Right renal cortex interstitium (tissue), 3 donors: ENCODE results near the gene CDKN1A. TPM values are rescaled to one million over a fixed set of nuclear protein-coding genes. Genes with fewer than 3 reads are reported as not detected.

Experiments
- DNase-seq, 3 donors: peaks; one replicate each; pipeline ENCODE4 v3.0.0-alpha.2; 2013; ENCODE audit warnings: low read depth in 3 of 3, low spot score in 2 of 3
- polyA plus RNA-seq, 3 donors: library from polyadenylated mRNA; unstranded; fragments of 120-200 nt; gene quantifications; one replicate each; pipeline ENCODE4 v1.2.1, GENCODE V29; 2013; ENCODE audit not compliant: insufficient read length in 3 of 3

CDKN1A gene
- polyA plus RNA-seq, 3 donors: 6.9 to 13.1 (median 8.5) TPM

DNA sequence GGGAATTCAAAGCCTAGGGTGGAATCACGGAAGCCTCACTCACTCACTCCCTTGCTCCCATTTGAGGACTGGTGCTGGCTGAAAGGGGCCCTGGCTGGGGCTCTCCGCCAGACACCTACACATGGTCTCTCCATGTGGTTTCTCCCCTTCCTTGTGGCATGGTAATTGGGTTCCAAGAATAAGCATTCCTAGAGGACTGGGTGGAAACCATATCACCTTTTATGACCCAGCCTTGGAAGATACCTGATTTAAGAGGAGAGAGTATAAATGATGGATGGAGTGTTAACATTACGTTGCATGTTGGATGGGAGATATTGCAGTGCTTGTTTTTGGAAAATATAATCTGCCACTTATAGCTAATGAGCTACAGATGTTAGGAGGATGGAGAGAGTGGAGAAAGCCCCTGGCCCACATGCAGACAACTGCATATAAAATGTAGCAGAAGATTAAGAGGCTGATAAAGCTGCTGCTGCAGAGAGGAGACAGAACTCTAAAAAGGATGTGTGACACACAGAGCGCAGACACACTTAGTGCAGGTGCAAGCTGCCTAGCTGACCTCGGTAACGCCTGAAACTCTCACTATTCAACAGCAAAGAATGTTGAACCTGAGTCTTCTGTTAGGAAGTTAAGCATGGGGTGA is 23.3 kb upstream of the CDKN1A start:
- no peak for DNase-seq

DNA sequence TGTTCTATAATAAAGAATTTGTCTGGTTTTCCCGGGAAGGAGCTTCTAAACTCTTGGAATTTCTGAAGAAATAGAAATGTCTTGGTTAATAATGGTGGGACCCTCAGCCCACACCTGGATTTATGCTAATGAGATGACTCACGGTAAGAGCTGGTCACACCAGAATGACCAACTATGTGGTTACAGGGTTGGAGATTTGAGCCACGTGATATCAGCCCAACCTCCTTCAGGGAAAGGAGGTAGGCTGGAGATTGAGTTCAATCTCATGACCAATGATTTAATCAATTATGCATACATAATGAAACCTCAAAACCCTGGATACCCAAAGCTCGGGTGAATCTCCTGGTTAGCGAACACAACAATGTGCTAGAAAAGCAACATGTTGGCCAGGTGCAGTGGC is 22.1 kb upstream of the CDKN1A start:
- no peak for DNase-seq

DNA sequence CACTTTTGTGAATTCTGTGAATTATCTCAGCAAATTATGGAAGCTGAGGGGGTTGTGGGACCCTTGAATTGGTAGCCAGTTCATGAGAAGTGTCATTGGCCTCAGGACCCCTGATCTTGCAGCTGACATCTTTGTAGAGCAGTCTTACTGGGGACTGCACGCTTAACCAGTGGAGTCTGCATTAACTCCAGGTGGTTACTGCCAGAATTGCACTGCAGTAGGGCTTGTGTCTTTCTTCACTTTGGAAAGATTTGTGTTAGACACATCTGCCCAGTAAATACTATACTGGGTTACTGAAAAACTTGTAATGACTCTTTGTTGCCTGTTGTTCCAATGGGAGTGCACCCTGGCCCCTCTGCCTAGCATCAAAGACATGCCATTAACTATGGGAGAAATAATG is 21.2 kb upstream of the CDKN1A start:
- DNase-seq: no peak

DNA sequence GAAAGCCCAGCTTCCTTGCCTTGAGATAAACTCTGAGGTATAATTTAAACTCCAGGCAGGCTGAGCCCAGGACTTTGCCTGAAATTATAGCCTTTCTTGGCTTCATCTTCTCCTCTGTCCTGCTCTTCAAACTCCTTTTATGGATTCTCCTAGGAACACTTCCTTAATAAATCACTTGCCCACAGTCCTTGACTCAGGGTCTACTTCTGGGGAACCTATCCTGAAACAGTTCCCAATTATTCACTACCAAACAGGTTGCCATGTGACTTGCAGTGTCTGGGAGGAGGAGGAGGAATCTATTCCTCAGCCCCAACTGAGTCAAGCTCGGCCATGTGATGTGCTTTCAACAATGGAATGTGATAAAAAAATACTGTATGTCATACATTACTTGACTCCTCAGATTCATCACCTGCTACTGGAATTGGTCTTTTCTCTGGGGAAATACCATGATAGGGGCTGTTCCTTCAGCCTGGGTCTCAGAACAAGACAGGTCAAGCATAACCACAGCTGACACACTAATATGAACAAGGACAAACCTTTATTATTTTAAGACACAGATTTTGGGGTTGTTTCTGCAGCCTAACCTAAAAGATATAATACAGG is 20.5 kb upstream of the CDKN1A start:
- DNase-seq: no peak

DNA sequence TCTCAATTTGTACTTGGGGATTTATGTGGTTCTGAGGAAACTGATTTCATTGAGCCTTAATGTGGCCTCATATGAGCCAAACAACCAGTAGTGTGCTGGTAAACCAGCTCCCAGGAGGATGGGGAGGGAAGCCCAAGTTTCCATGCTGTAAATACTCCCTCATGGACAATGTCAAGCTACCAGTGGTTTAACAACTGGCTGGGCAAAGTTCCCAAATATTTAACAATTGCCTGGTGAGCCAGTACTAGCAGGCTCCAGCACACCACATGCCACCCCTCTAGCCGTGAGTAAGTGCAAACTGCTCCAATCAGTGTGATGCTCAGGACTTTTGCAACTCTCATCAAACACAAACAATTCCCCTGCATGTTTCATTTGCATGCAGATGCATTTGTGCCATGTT is 19.2 kb upstream of the CDKN1A start:
- DNase-seq: no peak

DNA sequence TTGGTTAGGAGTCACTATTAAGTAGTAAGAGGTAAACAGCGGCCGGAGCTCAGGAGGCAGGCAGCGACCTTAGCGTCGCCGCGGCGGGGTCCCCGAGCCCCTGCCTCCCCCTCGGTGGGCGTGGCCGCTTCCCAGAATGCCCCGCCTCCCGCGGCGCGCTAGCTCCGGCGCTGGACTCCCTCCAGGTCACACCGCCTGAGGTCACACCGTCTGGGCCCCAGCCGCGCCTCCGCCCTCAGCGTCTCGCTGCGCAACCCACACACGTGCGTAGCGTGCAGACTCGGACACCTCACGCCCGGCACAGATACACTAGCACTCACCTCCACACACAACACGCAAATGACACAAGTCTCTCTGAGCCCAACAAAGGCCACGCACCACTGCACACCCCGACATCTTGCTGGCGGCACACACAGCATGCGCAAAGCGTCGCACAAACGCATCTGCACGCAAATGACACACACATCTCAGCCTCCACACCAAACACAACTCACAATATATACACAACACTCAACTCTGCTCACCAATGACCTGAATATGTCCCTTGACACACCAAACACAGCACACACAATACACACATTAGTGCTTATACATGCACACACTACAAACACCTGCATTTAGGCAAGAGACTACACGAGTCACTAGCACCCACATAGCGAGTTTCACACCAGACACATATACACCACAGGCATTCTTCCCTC is 17.6 kb upstream of the CDKN1A start:
- no peak for DNase-seq

DNA sequence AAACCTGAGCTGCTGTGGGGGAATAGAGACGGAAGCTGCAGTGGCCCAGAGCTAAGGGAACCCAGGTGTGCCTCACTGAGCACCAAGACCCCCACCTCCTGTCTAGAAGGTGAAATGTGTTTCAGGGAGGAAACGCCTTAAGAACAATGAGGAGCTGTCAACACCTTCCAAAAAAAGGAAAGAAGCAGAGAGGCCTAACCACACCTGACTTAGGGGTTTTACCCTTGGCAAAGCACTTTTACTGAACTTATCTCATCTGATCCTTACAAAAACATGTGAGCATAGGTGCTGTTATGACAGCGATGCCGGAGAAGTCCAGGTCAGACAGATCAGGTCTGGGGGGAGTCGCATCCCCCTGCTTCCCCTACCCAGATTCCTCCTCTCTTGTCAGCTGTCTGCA is 16.1 kb upstream of the CDKN1A start:
- no peak for DNase-seq

DNA sequence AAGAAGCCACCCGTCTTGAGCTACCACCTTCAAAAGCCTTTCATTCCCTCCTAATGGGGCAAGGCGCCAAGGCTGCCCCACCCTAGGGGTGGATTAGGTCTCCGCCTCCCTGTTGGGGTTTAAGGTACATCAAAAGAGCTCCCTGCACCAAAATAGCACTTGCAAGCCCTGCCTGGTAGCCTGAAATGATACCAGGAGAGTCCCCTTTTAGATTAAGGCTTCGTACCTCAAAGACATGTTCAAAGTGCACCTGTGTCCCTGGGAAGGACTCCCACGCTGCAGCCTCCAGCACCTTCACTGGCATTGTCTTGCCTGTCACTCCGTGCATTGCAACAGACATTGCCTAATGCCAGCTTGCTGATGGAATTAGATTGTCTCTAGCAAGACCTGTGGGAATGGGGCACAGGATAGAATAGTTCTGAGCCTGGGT is 15.7 kb upstream of the CDKN1A start:
- no peak for DNase-seq

DNA sequence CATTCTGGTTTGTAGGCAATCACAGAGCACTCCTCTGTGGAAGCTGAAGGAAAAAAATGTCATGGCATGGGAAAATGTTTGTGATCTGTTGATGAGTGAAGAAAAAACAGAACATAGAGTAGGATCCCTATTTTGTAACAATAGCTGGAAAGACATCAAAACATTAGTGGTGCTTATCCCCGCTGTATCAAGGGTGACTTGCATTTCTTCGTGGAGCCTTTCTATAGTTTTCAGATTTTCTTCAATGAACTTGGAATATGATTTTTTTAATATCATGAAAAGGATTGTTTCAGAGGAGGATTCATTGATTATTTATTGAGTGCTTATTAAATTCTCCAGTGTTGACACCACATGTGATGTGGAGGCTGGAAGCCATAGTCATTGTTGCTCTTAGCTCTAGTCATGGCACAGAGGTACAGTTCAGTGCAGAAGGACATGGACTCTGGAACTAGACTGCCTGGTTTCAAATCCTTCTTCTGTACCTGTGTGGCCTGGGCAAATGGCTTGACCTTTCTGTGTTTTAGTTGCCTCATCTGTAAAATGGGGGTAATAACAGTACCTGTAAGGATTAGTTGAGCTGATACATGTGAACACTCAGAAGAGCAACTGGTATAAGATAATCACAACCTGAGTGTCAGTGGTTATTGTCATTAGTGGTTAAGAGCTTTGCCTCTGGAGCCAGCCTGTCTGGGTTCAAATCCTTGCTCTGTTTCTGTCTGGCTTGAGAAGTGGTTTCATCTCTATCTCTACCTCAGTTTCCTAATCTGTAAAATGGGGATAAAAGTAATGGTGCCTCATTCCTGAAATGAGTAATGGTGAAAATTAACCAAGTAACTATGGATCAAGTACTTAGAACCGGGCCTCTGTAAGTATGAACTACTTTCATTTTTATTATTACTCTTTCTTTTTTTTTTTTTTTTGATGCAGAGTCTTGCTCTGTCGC is 14.7 kb upstream of the CDKN1A start:
- DNase-seq: no peak

DNA sequence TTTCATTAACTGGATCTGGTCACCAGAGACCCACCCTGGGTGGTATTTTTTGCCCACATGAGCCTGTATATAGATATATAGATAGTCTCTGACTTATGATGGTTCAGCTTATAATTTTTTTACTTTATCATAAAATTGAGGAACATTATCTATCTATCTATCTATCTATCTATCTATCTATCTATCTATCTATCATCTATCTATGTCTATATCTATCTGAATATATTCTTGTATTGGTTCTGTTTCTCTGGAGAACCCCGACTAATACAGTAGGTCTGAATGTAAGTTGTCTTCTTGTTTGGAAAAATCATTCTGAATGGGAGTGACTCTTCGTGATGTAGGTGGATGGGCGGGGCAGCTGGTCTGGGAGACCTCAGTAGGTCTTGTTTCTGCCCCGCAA is 13.3 kb upstream of the CDKN1A start:
- no peak for DNase-seq

DNA sequence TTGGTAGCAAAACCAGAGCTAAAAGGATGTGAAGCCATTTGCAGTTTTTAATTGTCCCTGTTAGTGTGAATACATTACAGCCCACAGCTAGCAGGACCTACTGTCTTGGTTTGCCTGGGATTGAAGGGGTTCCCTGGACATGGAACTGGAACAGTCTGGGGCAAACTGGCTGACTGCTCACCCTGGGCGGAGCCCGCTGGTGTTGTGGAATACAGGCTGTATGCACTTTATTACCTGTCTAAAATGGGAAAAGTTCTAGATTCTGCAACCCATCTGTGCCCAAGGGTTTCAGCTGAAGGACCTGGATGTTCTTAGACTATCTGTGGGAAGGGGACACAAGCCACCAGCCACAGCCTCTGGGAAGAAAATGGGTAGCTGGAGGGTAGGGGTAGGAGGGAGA is 12.2 kb upstream of the CDKN1A start:
- no peak for DNase-seq

DNA sequence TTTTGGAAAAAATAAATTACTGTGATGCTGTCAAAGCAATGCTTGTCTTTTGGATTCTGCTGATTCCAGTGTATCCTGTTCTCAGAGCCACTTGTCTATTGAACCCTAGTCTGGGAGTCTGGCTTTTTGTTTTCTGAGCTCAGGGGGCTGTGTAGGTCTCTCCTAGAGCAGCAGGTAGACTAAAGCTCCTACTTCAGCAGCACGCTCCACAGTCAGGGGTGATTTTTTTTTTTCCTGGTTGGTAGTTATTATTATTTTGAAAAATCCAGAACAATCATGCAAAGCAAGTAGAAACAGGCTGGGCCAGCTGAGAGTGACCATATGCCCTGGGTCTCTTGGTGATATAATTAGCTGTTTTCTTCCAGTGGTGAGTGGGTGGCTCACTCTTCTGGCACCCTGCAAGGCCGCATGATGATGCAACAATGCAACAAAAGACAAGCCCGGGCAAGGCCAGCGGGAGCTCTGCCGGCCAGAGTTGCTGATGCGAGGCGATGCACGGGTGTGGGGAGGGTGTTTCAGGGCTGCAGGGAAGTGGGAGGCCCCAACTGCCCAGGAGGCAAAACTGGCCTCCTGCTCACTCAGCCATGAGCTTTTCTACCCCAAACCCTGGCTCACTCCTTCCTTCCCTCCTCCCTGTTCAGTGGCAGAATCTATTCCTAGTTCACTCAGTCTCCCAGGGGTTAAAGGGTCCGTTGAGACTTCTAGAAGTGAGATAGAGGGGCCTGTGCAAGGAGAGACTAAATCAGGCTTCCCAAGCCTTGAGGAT is 11.5 kb upstream of the CDKN1A start:
- no peak for DNase-seq

DNA sequence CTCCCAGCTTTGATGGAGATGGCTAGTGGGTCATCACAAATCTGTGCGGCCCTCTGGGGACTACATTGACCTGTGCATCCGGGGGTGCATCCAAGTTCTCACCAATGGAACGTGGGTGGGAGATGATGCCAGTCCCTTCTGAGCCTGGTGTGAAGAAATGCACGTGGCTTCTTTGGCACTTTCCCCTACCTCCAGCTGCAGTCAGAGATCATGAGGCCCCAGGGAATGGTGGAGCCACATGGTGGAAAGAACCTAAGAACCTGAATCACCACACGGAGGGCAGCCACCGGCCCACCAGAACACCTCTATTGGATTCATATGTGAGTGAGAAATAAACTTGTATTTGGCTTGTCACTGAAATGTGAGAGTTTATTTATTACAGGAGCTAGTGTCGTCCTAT is 9.9 kb upstream of the CDKN1A start:
- no peak for DNase-seq

DNA sequence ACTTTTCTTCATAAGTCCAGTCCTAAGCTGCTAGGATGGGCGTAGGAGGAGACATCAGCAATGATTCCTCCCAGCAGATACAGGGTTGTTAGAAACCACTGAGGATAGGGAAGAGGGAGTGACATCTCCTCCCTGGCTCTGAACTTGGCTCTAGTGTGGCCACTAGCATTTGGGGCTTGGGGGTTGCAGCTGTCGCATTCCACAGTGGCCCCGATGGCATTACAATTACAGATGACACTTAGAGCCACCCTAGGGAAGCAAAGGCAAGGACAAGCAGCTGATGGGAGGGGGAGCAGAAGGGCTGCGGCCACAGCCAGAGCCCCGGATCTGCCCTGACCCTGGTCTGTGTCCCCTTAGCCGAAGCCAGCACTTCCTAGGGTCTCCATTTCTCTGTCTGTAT is 9.5 kb upstream of the CDKN1A start:
- no peak for DNase-seq

DNA sequence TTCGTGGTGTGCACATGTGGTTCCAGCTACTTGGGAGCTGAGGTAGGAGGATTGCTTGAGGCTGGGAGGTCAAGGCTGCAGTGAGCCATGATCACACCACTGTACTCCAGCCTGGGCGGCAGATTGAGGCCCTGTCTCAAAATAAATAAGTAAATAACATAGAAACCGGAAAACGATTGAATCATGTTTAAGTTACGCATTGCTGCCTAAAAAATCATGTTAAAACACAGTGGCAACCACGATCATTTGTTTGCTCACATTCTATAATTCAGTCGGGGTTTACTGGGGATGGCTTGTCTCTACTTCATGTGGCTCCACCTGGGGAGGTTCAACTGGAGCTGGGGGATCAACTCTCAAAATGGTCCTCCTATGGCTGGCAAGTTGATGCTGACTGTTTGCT is 8.2 kb upstream of the CDKN1A start:
- no peak for DNase-seq

DNA sequence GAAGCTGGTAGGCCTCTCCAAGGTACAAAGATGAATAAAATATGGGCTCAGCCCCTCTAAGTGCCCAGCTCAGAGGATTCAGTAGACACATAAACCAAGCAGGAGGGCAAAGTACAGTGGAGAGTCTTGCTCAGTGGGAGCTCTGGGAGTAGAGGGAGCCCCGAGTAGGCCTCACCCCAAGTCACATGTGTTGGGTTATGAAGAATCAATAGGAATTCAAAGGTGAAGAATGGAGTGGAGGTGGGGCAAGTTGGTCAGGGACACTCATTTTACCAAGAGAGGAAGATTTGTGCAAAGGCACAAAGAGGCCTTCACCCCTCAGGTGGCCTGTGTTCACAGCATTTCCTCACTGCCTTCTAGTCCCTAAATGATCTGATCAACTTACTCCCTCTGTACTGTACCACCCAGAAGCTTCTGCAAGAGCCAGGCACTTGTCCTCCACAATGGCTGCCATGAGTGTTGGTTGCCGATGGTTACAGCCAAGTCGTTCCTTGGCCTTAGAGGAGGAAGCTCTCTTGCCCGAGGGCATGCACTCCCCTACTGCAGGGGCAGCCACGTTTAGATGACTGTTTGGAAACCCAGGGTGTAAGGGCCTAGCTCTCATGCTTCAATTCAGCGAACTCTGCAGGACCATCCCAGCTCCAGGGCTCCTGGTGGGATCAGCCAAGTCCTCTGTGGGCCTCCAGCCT is 6.7 kb upstream of the CDKN1A start:
- no peak for DNase-seq

DNA sequence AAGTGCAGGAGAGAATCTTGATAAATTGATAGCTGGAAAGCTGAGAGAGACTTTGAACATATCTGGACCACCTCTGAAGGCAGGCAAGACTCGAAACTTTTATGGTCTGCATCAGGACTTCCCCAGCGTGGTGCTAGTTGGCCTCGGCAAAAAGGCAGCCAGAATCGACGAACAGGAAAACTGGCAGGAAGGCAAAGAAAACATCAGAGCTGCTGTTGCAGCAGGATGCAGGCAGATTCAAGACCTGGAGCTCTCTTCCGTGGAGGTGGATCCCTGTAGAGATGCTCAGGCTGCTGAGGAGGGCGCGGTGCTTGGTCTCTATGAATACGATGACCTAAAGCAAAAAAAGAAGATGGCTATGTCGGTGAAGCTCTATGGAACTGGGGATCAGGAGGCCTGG is 4.6 kb upstream of the CDKN1A start:
- no peak for DNase-seq

DNA sequence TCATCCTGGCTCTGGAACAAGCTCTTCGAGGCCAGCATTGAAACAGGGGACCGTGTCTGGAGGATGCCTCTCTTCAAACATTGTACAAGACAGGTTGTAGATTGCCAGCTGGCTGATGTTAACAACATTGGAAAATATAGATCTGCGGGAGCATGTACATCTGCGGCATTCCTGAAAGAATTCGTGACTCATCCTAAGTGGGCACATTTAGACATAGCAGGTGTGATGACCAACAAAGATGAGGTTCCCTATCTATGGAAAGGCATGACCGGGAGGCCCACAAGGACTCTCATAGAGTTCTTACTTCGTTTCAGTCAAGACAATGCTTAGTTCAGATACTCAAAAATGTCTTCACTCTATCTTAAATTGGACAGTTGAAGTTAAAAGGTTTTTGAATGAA is 3.6 kb upstream of the CDKN1A start:
- DNase-seq: no peak

DNA sequence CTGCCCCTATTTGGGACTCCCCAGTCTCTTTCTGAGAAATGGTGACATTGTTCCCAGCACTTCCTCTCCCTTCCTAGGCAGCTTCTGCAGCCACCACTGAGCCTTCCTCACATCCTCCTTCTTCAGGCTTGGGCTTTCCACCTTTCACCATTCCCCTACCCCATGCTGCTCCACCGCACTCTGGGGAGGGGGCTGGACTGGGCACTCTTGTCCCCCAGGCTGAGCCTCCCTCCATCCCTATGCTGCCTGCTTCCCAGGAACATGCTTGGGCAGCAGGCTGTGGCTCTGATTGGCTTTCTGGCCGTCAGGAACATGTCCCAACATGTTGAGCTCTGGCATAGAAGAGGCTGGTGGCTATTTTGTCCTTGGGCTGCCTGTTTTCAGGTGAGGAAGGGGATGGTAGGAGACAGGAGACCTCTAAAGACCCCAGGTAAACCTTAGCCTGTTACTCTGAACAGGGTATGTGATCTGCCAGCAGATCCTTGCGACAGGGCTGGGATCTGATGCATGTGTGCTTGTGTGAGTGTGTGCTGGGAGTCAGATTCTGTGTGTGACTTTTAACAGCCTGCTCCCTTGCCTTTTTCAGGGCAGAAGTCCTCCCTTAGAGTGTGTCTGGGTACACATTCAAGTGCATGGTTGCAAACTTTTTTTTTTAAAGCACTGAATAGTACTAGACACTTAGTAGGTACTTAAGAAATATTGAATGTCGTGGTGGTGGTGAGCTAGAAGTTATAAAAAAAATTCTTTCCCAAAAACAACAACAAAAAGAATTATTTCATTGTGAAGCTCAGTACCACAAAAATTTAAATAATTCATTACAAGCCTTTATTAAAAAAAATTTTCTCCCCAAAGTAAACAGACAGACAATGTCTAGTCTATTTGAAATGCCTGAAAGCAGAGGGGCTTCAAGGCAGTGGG is 2.1 kb upstream of the CDKN1A start:
- DNase-seq: no peak
